KOPT-K1 (cell line): ENCODE data around the gene IRF2.
A peak's percentile ranks its signal among the peaks of the same experiment; 100 is the strongest.

Experiments used
- H3K27ac ChIP-seq: fragments of 200-600 bp; sonication (generic); 2 replicates; pipeline ENCODE4 v1.5.1; 2016; ENCODE audit warnings: antibody characterized with exemption, mild to moderate bottlenecking, low read depth, low read length; ENCODE audit not compliant: poor library complexity, severe bottlenecking
- H3K36me3 ChIP-seq: fragments of 200-600 bp; sonication (generic); 2 replicates; pipeline ENCODE4 v1.5.1; 2017; ENCODE audit warnings: antibody characterized with exemption, mild to moderate bottlenecking, low read length, moderate library complexity; ENCODE audit not compliant: insufficient read depth
- H3K9me3 ChIP-seq: fragments of 200-600 bp; sonication (generic); 2 replicates; pipeline ENCODE4 v1.5.1; 2017; ENCODE audit warnings: antibody characterized with exemption, low read length, mild to moderate bottlenecking; ENCODE audit not compliant: insufficient read depth, poor library complexity, severe bottlenecking

The IRF2 gene

DNA sequence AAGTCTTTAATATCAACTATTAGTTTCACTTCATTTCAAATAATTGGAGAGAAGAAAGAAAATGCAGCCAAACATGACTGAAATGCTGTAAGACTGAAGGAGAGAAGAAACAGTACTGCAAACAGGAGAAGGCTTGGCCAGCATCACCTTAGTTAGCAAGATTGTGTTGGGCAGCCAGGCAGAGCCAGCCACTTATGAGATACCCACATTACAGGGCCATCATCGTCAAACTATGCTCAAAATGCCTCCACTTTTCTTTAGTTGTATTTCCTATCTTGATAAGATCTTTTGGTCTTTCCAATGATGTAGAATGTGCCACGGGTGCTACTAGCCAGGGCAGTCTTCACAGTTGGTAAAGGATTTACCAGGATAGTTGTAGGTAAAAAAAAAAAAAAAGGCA lies 10.9 kb upstream of the IRF2 start:
- Histone ChIP-seq H3K36me3 (no peaks in the 10 kb centered on the region), H3K27ac (no peak overlapping the region), H3K9me3 (peaks cover 8% of the 10 kb centered on the region)

DNA sequence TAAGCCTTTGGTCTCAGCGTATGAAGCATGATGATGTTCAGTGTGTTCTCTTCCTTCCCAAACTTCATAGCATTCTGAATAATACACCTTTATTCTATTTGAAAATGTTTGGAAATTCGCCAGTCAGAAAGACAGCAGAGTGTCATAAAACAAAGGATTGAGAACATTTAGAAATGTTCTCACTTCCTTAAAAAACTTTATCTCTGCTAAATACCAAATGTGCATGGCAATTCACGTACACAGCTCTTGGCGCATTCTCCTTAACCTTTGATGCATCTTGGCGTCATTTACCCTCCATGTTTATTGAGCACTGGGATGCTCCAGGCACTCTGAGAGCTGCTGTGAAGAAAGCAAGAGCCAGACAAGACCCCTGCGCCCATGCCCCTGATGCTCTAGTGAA lies 7.2 kb upstream of the IRF2 start:
- Histone ChIP-seq H3K36me3 (peaks cover 7% of the 10 kb centered on the region; the same call in 1 of the 2 replicates), H3K9me3 (peaks cover 8% of the 10 kb centered on the region), H3K27ac (no peak overlapping the region)

DNA sequence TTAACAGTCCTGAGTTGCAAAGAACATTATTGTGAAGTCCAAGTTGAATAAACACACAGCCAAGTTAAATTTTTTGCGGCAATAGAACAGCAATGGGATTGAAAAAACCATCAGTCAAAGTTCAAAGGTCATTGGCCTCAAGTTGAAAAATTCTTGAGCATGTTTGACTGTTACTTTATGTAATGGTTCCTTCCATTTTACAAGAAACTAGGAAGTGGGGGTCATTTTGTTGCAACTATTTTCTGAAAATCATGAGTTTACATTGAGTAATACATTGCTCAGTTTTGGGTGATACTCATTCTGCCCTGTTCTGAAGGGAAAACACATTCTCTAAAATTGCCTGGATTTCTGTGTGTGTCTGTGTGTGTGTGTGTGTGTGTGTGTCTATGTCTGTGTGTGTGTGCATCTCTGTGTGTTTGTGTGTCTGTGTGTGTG lies 5.2 kb upstream of the IRF2 start:
- peaks cover 9% of the 10 kb centered on the region; the same call in 1 of the 2 replicates for H3K36me3 ChIP-seq
- H3K9me3 ChIP-seq: peaks cover 8% of the 10 kb centered on the region
- H3K27ac ChIP-seq: no peak overlapping the region

DNA sequence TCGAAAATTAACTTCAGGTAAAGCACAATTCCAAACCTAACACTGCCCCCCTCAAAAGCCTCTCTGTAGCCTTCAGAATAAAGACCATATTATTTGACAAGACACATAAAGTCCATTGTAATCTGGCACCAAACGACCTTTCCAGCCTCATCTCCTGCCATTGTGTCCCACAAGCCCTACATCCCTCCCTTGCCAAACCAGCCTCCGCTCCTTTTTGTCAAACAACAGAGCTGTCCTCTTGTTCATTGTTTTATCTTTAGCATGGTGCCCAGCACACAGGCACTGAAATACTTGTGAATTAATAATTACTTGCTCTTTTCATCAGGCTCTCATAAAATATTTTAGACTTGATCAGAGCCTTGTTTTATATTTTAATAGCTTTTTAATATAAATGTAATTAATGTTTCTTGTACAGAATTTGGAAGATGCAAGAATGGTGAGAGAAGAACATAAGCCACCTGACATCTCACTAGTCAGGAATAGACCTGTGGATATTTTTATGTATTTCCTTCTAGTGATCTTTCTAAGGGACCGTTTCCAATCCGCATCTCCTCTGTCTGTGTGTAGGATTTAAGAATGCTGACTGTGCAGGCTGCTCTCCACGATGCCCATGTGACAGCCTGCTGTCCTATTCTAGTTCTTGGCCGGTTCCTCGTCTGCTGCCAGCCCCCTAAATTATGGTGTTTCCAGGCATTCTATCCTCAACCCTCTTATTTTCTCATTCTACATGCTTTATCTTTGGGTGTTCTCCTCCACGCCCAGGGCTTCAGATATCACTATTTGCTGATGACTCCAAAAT lies 3.0 kb upstream of the IRF2 start:
- Histone ChIP-seq H3K27ac (no peak overlapping the region), H3K9me3 (no peaks in the 10 kb centered on the region), H3K36me3 (peaks cover 9% of the 10 kb centered on the region; the same call in 1 of the 2 replicates)

DNA sequence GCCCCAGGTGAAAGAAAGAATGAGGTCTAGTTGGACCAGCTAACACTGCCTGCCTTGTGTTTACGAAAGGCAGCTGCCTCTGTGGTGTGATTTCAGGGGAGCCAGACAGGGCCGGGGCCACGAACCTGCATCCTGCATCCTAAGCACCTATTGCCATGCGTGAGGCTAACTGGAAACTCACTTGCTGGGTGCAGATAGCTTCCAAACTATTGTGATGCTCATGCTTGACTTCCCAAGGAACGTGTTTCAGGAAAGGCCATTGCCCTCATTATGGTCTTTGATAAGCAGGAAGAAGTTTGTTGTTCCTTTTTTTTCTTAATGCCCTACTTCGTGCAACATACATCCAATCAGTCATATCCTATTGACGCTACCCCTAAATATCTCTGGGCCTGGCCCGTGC lies 2.3 kb upstream of the IRF2 start:
- H3K27ac ChIP-seq: no peak overlapping the region
- H3K9me3 ChIP-seq: no peaks in the 10 kb centered on the region
- H3K36me3 ChIP-seq: peaks cover 9% of the 10 kb centered on the region; the same call in 1 of the 2 replicates

DNA sequence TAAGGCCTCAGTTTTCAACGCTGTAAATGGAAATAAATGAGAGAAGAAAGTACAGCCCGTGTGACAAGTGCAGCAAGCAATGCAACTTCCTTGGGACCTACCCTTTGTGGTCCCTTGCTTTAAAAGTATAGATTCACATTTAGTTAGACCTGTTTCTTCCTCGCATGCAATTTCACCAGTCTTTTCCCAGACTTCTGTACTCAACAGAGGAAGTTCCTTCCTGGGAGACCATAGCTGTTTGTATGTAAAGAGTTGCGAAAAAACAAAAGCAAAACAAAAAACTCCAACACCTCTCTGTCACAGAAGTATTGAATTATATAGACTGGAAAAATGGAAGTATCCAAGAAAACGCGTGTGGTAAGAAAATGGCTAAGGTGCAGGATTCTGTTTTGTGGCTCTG lies 1.1 kb upstream of the IRF2 start:
- peak overlapping the region; percentile 97 for H3K27ac ChIP-seq
- H3K36me3 ChIP-seq: peaks cover 9% of the 10 kb centered on the region; the same call in 1 of the 2 replicates
- no peaks in the 10 kb centered on the region for H3K9me3 ChIP-seq

DNA sequence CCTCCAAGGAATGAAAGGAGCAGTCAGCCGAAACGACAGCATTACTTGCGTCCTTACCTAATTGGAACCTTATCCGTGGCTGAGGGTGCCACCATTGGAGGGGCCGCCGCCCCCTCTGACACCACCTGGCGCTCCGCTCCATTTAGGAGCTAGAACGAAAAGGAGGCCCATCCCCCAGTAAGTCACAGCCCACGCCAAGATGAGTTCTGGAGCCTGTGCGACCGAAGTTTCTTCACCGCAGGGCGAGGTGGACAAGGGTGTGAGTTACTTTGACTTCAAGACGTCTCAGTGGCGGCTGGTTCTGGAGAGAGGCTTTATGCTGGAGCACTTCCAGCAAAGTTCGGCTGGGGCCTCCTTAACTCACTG lies 729 bp upstream of the IRF2 start:
- Histone ChIP-seq H3K36me3 (peaks cover 9% of the 10 kb centered on the region; the same call in 1 of the 2 replicates), H3K9me3 (no peaks in the 10 kb centered on the region), H3K27ac (peak overlapping the region; percentile 97)

DNA sequence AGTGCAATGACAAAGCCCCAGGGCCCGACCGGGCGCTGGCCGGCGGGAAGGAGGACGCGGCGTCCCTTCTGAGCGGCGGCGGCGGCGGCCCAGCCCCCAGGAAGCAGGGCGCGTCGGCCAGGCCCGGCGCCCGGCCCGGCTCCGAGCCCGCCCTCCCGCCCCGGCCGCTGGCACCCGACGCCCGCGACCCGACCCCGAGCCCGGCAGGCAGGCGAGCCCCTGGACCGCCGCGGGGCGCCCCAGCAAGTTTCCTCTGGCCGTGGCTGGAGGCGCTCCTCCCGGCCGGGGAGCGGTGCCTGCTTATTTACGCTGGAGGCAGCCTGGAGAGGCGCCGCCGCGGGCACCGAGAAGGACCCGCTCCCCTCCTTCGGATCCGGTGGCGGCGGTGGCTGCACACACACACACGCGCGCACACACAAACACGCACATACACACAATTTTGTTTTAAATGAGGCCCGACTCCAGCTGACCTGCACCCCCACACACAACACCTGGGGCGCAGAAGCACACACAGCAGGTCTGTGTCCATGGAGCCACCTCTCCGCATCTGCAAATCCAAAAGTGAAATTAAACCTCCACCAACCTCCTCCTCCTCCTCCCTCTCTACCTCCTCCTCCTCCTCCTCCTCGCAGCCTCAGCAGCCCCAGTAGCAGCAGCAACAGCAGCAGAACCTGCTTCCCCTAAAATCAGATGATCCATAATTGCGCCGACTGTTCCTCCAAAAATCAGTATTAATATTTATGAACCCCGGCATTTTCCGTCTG lies 669 bp downstream of the IRF2 start:
- Histone ChIP-seq H3K27ac (peak overlapping the region; percentile 97), H3K36me3 (peaks cover 9% of the 10 kb centered on the region; the same call in 1 of the 2 replicates), H3K9me3 (no peaks in the 10 kb centered on the region)

DNA sequence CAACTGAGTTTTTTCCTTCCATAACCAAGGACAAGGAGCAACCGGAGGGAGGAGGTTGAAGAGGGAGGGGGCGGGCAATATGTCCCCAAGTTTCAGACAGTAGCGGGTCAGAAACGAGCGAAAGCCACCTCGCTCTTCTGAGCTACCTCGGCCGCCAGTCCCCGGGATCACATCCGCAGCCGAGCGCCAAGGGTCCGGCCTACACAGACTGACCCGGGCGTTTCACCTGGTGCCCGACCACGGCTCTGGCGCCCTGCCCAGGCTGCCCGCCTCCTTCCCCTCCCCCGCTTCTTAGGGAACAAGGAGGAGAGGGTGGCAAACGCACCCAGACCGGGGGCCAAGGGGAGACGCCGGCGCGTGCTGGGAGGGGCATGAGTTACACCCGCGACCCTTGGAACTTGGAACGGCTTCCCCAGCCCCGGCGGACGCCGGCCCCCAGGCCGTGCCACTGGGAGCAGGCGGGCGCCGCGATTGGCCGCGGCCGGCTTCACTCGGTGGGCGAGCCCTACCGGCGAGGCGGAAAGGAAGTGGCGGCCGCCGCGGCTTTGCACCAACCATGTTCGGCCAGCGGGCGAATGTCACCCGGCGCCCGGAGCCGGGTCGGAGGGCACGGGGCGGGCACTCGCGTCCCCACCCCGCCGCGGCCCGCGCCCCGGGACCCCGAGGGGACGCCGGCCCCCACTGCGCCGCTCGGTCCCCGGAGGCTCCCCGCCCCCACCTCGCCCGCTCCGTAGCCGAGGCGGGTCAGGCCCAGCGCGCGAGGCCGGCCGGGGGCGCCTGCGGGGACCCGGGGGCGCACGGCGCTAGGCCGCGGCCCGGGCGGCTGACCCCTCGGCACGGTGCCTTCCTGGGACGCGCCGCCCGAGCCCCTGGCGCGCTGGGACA lies 1.5 kb downstream of the IRF2 start:
- H3K27ac ChIP-seq: peak overlapping the region; percentile 97
- peaks cover 9% of the 10 kb centered on the region; the same call in 1 of the 2 replicates for H3K36me3 ChIP-seq
- no peaks in the 10 kb centered on the region for H3K9me3 ChIP-seq

DNA sequence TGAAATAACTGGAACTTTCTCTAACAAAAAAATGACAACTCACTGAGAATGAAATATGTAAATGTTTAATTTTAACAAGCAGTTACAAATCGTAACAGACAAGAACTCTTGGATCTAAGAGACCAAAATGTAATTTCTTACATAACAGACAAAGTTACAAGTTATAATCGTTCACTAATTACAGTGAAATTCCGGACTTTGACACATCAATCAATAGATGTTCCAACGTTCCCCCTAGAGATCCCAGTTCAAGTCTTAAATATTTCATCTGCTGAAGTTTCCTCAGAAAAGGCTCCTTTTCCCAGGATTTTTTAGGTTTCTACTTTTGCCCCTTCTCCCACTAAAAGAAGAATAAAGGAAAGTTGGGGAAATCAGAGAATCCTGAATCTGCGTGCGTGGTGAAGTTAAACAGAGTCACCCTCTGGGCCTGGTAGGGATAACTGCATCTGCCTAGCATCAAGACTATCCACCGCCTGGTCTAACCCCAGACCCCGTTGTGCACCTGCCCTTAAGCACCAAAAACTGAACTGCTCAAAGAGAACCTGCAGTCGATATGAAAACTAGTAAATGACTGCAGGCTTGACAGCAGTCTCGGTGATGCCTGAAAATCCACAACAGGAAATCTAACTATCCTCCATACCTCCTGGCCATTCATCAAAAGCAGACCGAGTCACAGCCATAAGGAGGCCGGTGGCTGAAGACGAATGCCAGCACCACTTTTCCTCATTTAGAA lies 2.3 kb downstream of the IRF2 start:
- H3K36me3 ChIP-seq: peaks cover 7% of the 10 kb centered on the region; the same call in 1 of the 2 replicates
- H3K27ac ChIP-seq: peak overlapping the region; percentile 97
- no peaks in the 10 kb centered on the region for H3K9me3 ChIP-seq

DNA sequence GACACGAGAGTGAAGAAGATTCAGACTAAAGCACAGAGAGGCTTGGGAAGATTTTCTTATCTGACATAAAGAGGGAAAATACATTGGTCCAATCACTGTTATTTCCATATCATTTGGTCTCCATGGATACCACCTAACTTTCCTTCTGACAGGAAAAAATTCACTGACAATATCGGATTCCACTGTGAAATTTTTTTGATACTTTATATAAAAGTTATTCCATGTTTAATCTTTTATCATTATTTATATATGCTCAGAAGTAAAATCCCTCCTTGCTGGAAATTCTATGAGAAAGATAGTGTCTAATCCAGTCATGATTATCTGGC lies 3.6 kb downstream of the IRF2 start:
- Histone ChIP-seq H3K9me3 (no peaks in the 10 kb centered on the region), H3K27ac (no peak overlapping the region), H3K36me3 (no peaks in the 10 kb centered on the region)

DNA sequence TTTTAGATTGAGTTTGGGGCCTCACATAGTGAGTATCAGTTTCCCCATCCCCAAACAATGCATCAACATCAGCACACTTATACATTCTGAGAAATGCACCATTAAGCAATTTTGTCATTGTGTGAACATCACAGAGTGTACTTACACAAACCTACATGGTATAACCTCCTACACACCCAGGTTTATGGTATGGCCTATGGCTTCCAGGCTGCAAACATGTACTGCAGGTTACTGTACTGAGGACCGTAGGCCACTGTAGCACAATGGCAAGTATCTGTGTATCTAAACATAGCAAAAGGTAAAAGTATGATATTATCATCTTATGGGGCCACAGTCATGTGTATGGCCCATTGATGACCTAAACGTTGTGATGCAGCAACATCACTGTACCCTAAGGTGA lies 7.7 kb downstream of the IRF2 start:
- Histone ChIP-seq H3K36me3 (no peaks in the 10 kb centered on the region), H3K9me3 (no peaks in the 10 kb centered on the region), H3K27ac (no peak overlapping the region)

DNA sequence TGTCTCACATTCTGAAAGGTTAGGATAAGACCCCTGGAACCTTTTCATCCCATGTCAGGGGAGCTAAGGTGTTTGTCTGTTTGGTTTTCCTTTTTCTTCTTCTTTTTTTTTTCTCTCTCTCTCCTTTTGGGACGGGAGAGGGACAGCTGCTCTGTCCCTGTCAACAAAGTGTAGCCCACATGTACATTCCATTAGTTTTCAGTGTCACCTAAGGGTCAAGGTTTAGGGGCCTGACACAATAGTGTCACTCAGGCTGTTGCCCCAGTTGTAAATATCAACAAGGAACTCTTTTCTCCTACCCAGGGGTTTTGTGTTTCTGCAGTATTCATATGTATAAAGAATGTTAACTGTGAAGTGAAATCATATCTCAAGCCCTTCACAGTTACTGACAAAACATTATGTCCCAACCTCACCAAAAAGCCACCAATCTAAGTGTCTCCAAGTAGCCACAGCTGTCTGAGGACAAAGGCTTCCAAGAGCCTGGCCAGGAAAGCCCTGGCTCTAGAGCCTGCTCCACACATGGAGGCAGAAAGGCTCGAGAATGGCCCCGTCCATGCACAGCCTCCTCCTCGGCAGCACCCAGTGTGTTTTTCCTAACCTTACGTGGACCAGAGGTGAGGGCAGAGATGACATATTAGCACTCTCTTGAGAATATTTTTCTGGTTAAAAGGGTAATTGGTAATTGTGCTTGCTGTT lies 9.4 kb downstream of the IRF2 start:
- no peak overlapping the region for H3K27ac ChIP-seq
- H3K9me3 ChIP-seq: no peaks in the 10 kb centered on the region
- no peaks in the 10 kb centered on the region for H3K36me3 ChIP-seq

DNA sequence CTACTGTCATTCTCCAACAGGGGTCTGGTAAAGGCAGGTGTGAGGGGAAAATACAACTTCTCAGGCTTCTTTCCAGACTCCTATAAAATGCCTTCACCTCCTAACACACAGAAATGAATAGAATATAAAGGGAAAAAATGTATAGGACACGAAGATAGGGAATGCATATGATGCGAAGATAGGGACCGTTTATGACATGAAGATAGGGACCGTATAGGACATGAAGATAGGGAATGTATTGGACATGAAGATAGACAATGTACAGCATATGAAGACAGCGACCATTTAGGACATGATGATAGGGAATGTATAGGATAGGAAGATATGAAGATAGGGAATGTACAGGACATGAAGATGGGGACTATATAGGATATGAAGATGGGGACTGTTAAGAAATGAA lies 10.5 kb downstream of the IRF2 start:
- Histone ChIP-seq H3K27ac (no peak overlapping the region), H3K9me3 (no peaks in the 10 kb centered on the region), H3K36me3 (no peaks in the 10 kb centered on the region)
